ENCODE data around the gene HSD3B7. TPM values are rescaled to one million over a fixed set of nuclear protein-coding genes. Genes with fewer than 3 reads are reported as not detected.
A peak's percentile ranks its signal among the peaks of the same experiment; 100 is the strongest.

The HSD3B7 gene
- total RNA-seq, 1 experiment from 2014 or later: 5.5 TPM

DNA sequence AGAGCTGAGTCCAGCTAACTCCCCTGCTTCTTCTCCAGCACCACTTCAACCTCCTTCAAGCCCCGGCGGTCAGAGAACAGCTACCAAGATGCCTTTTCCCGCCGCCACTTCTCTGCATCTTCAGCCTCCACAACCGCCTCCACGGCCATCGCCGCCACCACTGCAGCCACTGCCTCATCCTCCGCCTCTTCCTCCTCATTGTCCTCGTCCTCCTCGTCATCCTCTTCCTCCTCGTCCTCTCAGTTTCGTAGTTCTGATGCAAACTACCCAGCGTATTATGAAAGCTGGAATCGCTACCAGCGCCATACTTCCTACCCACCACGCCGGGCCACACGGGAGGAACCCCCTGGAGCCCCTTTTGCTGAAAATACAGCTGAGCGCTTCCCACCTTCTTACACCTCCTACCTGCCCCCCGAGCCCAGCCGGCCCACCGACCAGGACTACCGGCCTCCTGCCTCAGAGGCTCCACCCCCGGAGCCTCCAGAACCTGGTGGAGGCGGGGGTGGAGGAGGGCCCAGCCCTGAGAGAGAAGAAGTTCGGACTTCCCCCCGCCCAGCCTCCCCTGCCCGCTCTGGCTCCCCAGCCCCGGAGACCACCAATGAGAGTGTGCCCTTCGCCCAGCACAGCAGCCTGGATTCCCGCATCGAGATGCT, 20.3 kb upstream of the HSD3B7 start:
- Histone ChIP-seq H4K8ac (replicated peaks; ENCODE audit: insufficient read length, low read depth, low read length) (no peak overlapping the region), H3K56ac (ENCODE audit: insufficient read length, low read depth, low read length) (no peak overlapping the region), H4K5ac (ENCODE audit: insufficient read length, low read depth, low read length) (no peak overlapping the region), H2BK120ac (ENCODE audit: low read depth, low read length, poor library complexity, severe bottlenecking) (no peak overlapping the region), H2BK15ac (ENCODE audit: low read depth, low read length) (no peak overlapping the region), H2AFZ (ENCODE audit: low read length) (no peak overlapping the region), H3K9me3 (ENCODE audit: control insufficient read depth, low read depth, low read length) (no peaks in the 10 kb centered on the region), H4K91ac (ENCODE audit: insufficient read length, low read depth, low read length) (no peak overlapping the region), H3K14ac (ENCODE audit: insufficient read depth, low read length) (no peak overlapping the region), H3K18ac (ENCODE audit: insufficient read length, low read depth, low read length) (no peak overlapping the region), H2AK5ac (ENCODE audit: insufficient read length, low read length) (no peak overlapping the region), H3K4me1 (ENCODE audit: insufficient read depth, low read length) (no peaks in the 10 kb centered on the region), H2BK12ac (ENCODE audit: insufficient read length, low read depth, low read length) (no peak overlapping the region), H2BK20ac (ENCODE audit: low read depth, low read length, poor library complexity, severe bottlenecking) (no peak overlapping the region), H2BK5ac (ENCODE audit: insufficient read length, low read length) (no peak overlapping the region), H4K20me1 (ENCODE audit: control insufficient read depth, insufficient read depth, insufficient read length) (no peaks in the 10 kb centered on the region), H3K79me2 (ENCODE audit: insufficient read depth, low read length) (no peaks in the 10 kb centered on the region), H3K79me1 (ENCODE audit: insufficient read depth, low read depth, low read length, poor library complexity, severe bottlenecking) (no peaks in the 10 kb centered on the region), H3K9ac (ENCODE audit: extremely low read depth, insufficient read length, low read length) (no peak overlapping the region), H3K4ac (ENCODE audit: low read depth, low read length) (no peak overlapping the region), H3K23ac (ENCODE audit: insufficient read length, low read depth, low read length) (no peak overlapping the region), H3K27me3 (ENCODE audit: insufficient read depth, low read length) (no peaks in the 10 kb centered on the region), H3K27ac (ENCODE audit: insufficient read length, low read depth, low read length) (no peak overlapping the region), H3K23me2 (ENCODE audit: insufficient read length, low read depth, low read length, poor library complexity, severe bottlenecking) (no peaks in the 10 kb centered on the region), H3K4me2 (ENCODE audit: insufficient read depth, insufficient read length, low read length) (no peak overlapping the region), H3T11ph (ENCODE audit: low read length) (no peak overlapping the region)
- Mint-ChIP-seq H3K27ac (peak overlapping the region in 1 of 3 experiments; percentile 86; a peak in 2 of 7 replicates), H3K9me3 (no peaks in the 10 kb centered on the region), H3K27me3 (ENCODE audit: low read depth) (no peaks in the 10 kb centered on the region), H3K4me3 (no peak overlapping the region; a peak in 1 of 5 replicates), H3K4me1 (no peaks in the 10 kb centered on the region; a peak in 1 of 4 replicates), H3K36me3 (ENCODE audit: insufficient read depth in 1 of 3, low read depth in 3 of 3) (peaks cover 58 to 91% (median 85%) of the 10 kb centered on the region in 3 experiments)
- whole genome bisulfite sequencing (ENCODE audit: extremely low coverage, insufficient read length, low lambda C conversion rate): no CpG with 5 or more reads among the region's 33 CpGs
- no peak for DNase-seq
- no peak for TF ChIP-seq CTCF (conservative IDR thresholded peaks at IDR 0.05)
